HK-2 (cell line): Measurements from ENCODE around the gene UPK1B.
"Not testable (repeated sequence)": the region's sequence is repeated elsewhere in the genome, so short reads cannot be mapped to it uniquely, and the experiment has no call there.

Experiments used
- DNase-seq: peaks from one replicate; pipeline ENCODE4 v3.0.0-alpha.2; 2018; ENCODE audit not compliant: unreplicated experiment

Gene UPK1B

DNA sequence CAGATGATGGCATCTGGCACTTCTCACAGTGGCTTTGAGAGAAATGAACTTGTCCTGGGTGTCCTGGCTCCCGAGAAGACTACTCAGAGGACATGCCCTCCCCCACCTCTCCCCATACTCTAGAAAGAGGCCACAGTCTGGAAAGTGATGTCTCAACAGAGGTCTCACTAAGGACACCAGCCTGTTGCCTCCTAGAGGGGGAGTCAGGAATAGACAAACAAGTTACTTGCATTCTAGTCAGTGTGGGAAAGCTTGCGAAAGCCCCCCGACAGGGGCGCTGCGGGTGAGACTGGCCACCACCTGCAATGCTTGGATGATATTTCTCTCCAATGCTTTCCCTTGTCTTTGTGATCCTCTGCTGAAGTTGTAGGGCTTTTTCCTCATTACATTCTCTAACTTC lies 50.1 kb downstream of the UPK1B start:
- no peak for DNase-seq

- no peak for DNase-seq
These were observed 51.7 kb downstream of the UPK1B start for GRCh38 chr3:119225121-119225520.

DNA sequence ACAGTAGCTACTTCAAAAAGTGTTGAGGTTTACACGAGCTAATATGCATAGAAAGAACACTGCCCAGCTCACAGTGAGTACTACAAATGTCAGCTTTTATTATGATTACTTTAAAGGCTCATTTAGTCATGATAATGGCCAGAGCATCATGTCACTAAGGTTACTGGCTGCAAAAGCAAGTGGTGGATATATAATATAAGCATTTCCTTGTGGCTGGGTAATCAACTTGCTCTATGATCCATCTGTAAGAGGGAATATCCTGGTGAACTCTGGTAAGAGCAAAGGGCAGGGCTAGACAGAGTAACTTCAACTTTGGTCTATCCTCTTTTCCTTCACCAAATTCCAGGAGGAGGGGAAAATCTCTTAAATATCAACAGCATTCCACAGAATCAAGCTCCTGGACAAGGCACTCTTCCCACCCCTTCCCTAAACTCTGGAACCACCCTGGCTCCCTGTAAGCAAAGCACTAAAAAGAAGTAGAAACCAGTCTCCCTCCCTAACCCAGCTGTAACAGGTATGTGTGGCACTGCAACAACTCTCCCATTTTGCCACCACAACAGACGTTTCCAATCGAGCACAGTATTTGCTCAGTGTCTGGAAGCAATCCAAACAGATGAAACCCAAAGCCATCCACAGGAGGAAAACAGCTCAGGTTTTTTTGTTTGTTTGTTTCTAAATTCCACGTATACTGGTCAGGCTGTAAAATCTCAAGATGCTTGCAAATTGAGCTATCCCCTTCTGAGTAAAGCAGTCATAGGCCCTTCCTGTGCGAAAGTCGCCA lies 53.9 kb downstream of the UPK1B start:
- no peak for DNase-seq

DNA sequence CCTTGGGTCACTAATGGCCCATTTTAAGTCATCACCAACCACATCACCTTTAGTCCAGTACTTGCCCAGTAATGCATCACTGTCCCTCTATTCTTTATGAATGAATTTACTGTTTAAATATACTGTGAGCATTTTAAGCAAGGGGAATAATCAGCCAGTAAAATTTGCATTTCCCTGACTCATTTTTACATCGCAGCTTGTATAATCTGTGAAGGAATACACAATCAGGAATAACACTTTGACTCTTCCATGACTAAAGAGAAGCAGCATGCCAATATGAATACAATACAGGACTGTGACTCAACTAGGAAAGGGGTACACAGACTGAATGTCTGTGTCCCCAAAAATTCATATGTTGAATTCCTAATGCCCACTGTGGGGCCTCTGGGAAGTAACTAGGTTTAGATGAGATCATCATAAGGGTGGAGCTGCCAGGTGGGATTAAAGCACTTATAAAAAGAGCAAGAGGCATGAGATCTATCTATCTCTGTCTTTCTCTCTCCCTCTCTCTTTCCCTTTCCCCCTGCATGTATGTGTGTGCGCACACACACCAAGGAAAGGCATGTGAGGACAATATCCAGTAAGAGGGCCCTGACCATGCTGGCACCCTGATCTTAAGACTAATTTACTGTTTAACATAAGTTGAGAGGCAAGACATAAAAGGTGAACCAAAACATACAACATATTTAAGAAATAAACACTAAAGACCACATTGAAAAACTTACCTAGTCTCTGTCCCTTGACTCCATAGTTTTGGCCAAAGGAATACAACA lies 55.2 kb downstream of the UPK1B start:
- no peak for DNase-seq

DNA sequence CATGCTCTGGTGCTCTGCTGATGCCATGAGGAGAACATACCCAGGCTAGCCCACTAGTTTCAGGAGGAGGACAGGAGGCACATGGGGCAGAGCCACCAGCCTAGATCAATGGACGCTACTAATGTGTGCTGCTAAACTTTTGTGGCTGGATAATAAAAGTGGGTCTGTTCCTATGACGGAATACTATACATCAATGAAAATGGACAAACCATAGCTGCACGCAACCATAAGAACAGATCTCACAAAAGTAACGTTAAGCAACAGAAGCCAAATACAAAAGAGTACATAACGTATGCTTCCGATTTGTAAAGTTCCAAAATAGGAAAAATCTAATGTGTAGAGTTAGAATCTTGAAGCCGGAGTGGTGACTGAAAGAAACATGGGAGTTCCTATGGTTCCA lies 55.8 kb downstream of the UPK1B start:
- DNase-seq: no peak

- no peak for DNase-seq
These were observed 56.7 kb downstream of the UPK1B start for GRCh38 chr3:119230071-119230470.

GRCh38 chr3:119230745-119231144 lies 57.3 kb downstream of the UPK1B start:
- no peak for DNase-seq

GRCh38 chr3:119234610-119235009 lies 61.2 kb downstream of the UPK1B start:
- no peak for DNase-seq

DNA sequence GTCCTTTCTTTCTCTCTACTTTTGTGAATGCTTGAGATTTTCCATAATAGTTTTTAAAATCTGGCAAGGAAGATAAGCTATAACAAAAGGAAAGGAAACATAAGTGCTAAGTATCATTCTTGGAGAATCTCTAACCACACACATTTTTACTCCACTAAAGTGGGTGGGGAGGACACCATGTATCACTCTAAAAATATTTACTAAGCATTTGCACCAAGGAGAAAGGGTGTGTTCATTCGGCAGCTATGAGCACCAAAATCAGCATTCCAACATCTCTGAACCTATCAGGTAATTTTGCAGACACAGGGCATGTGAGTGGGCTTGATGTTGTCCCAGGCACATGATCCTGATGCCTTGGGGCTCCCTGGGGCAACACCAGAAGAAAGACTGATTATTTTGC lies 61.8 kb downstream of the UPK1B start:
- no peak for DNase-seq

DNA sequence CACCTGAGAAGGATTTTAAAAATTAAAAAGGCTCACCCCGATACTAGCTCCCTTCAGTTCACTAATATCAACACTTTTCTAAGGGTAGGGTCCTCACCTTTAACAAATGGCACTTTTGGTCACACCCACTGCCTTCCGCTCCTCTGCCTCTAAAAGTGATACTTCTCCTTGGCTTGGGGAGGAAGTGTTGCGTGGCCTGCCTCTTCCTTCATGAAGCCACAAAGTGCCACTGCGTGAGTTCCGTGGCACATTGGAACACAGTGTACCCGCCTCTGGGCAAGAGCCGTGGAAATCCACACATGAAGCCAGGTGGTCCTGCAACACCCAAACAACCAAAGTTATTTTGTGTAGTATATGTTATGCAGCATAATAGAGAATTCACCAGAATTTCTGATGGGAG lies 63.4 kb downstream of the UPK1B start:
- no peak for DNase-seq

GRCh38 chr3:119237299-119237698 lies 63.9 kb downstream of the UPK1B start:
- no peak for DNase-seq

- DNase-seq: no peak
These were observed 65.0 kb downstream of the UPK1B start for GRCh38 chr3:119238363-119238762.

- DNase-seq: no peak
These were observed 65.9 kb downstream of the UPK1B start for GRCh38 chr3:119239206-119239820.

GRCh38 chr3:119240101-119240590 lies 66.7 kb downstream of the UPK1B start:
- DNase-seq: no peak

- peak; percentile 89 for DNase-seq
These were observed 67.4 kb downstream of the UPK1B start, which contains the start of gene B4GALT4 for GRCh38 chr3:119240591-119241434. Gene B4GALT4, minus strand, starts transcription at chr3:119240878. Its CDS starts 10,779 bp downstream, at chr3:119230099.

DNA sequence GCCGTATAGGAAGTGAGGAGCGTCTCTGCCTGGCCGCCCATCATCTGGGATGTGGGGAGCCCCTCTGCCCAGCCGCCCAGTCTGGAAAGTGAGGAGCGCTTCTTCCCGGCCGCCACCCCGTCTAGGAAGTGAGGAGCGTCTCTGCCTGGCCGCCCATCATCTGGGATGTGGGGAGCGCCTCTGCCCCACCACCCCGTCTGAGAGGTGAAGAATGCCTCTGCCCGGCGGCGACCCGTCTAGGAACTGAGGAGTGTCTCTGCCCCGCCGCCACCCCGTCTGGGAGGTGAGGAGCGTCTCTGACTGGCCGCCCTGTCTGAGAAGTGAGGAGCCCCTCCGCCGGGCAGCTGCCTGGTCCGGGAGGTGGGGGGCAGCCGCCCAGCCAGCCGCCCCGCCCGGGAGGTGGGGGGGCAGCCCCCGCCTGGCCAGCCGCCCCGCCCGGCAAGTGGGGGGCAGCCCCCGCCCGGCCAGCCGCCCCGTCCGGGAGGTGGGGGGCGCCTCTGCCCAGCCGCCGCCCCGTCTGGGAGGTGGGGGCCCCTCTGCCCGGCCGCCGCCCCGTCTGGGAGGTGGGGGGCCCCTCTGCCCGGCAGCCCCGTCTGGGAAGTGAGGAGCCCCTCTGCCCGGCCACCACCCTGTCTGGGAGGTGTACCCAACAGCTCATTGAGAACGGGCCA lies 69.1 kb downstream of the UPK1B start:
- not testable (repeated sequence) for DNase-seq

- DNase-seq: not testable (repeated sequence)
These were observed 69.7 kb downstream of the UPK1B start for GRCh38 chr3:119243058-119243529.

DNA sequence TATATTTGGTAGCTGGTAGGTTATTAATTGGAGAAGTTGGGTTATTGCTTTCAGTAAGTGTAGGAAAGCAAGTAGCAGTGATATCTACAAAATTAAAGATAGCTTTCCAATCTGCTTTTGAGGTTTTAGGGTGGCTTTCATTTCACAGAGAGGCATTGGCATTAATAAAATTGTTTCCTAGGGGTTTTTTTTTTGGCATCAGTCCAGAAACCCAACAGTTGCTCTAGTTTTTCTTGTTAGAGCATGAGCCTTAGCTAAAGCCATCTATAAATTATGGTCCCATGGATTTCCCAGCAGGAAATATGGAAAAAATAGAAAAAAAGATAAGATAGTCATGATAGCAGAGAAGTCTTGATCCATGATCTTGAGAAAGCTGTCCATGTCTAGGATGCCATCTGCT lies 70.3 kb downstream of the UPK1B start:
- DNase-seq: no peak

DNA sequence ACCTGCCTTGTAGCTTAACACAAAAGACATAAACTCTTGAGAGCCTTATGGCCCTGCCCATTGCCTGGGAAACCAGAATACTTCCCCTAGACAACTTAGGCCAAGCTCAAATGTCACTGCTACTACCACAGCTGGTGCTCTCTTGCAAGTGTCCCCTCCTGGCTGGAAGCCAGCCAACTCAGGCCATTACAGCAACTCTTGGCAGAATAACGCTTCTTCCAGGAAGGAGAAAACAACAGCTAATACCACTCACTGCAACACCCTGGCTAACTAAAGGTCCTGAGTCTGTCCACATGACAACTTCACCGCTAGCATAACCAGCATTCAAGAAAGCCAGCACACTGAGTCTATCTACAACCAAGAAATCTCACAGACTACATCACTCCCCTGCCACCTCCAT lies 72.4 kb downstream of the UPK1B start:
- DNase-seq: no peak
